ENCODE data around the gene NDUFB8. TPM values are rescaled to one million over a fixed set of nuclear protein-coding genes. Genes with fewer than 3 reads are reported as not detected.

NDUFB8 gene
- total RNA-seq, 1 experiment from 2014 or later: 297 TPM

DNA sequence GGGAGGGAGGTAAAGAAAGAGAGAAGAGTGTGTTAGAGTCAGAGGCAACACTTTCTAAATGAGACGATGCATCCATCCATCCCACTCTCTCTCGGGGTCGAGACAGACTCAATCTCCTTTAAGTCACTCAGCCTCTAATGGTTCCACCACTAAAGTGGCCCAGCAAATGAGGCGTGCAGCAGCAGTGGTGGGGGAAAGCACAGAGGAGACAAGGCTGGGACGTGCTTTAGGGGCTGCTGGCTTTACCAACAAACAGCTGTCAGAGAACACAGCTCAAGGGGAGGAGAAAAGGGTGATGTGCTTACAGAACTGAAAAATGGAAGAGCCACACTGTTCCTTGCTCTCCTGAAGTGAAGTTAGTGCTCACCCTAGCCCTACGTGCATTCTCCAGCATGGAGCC, 5.5 kb downstream of the NDUFB8 start:
- Histone ChIP-seq H3K27ac (ENCODE audit: low read depth, low read length, poor library complexity, severe bottlenecking) (no peak overlapping the region), H3K36me3 (ENCODE audit: insufficient read depth, low read length, poor library complexity, severe bottlenecking) (peaks cover 36% of the 10 kb centered on the region), H3K27me3 (replicated peaks; ENCODE audit: insufficient read depth, low read depth, low read length, poor library complexity) (no peaks in the 10 kb centered on the region), H3K4me3 (ENCODE audit: low read depth, low read length, poor library complexity, severe bottlenecking) (no peak overlapping the region), H3K4me1 (ENCODE audit: insufficient read depth, low read length, poor library complexity, severe bottlenecking) (peaks cover 10% of the 10 kb centered on the region), H3K9me3 (ENCODE audit: low read depth, low read length, poor library complexity, severe bottlenecking) (no peaks in the 10 kb centered on the region)
- POLR2A ChIA-PET (ENCODE audit: low non-redundant PET): no interaction called here
- TF ChIP-seq, protein P1, sequence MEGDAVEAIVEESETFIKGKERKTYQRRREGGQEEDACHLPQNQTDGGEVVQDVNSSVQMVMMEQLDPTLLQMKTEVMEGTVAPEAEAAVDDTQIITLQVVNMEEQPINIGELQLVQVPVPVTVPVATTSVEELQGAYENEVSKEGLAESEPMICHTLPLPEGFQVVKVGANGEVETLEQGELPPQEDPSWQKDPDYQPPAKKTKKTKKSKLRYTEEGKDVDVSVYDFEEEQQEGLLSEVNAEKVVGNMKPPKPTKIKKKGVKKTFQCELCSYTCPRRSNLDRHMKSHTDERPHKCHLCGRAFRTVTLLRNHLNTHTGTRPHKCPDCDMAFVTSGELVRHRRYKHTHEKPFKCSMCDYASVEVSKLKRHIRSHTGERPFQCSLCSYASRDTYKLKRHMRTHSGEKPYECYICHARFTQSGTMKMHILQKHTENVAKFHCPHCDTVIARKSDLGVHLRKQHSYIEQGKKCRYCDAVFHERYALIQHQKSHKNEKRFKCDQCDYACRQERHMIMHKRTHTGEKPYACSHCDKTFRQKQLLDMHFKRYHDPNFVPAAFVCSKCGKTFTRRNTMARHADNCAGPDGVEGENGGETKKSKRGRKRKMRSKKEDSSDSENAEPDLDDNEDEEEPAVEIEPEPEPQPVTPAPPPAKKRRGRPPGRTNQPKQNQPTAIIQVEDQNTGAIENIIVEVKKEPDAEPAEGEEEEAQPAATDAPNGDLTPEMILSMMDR (conservative IDR thresholded peaks at IDR 0.05; ENCODE audit: low read depth, low read length): no peak
- TF ChIP-seq EZH2 (IDR thresholded peaks at IDR 0.05; ENCODE audit: borderline replicate concordance, low read depth, low read length, poor library complexity, severe bottlenecking): no peak
- CTCF ChIA-PET: no interaction called here
- no TSS peak for BruUV-seq (replicated peaks)
- no peak for DNase-seq (ENCODE audit: low spot score)
- intact Hi-C loops (cut with micrococcal nuclease; ENCODE audit: unreplicated experiment): no loop called here

DNA sequence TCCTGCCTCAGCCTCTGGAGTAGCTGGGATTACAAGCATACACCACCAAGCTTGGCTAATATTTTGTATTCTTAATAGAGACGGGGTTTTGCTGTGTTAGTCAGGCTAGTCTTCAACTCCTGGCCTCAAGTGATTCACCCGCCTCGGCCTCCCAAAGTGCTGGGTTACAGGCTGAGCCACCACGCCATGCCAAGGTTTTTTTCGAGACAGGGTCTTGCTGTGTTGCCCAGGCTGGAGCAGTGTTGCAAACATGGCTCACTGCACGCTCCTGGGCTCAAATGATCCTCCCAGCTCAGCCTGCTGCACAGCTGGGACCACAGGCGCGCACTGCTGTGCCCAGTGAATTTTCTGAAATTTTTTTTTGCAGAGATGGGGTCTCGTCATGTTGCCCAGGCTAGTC, 6.7 kb downstream of the NDUFB8 start:
- intact Hi-C loops (cut with micrococcal nuclease; ENCODE audit: unreplicated experiment): no loop called here
- DNase-seq (ENCODE audit: low spot score): no peak
- no TSS peak for BruUV-seq (replicated peaks)
- no peaks in the 10 kb centered on the region for H3K27me3 ChIP-seq (replicated peaks; ENCODE audit: insufficient read depth, low read depth, low read length, poor library complexity)
- H3K36me3 ChIP-seq (ENCODE audit: insufficient read depth, low read length, poor library complexity, severe bottlenecking): peaks cover 36% of the 10 kb centered on the region
- TF ChIP-seq EZH2 (IDR thresholded peaks at IDR 0.05; ENCODE audit: borderline replicate concordance, low read depth, low read length, poor library complexity, severe bottlenecking): no peak
- H3K4me3 ChIP-seq (ENCODE audit: low read depth, low read length, poor library complexity, severe bottlenecking): no peak overlapping the region
- CTCF ChIA-PET: interaction anchor here (1.0 kb wide), 1 partner anchor 355 kb away, joined by 3 read pairs; no protein-coding TSS in a partner anchor
- H3K9me3 ChIP-seq (ENCODE audit: low read depth, low read length, poor library complexity, severe bottlenecking): no peaks in the 10 kb centered on the region
- no peak overlapping the region for H3K27ac ChIP-seq (ENCODE audit: low read depth, low read length, poor library complexity, severe bottlenecking)
- peaks cover 7% of the 10 kb centered on the region for H3K4me1 ChIP-seq (ENCODE audit: insufficient read depth, low read length, poor library complexity, severe bottlenecking)
- POLR2A ChIA-PET (ENCODE audit: low non-redundant PET): no interaction called here

DNA sequence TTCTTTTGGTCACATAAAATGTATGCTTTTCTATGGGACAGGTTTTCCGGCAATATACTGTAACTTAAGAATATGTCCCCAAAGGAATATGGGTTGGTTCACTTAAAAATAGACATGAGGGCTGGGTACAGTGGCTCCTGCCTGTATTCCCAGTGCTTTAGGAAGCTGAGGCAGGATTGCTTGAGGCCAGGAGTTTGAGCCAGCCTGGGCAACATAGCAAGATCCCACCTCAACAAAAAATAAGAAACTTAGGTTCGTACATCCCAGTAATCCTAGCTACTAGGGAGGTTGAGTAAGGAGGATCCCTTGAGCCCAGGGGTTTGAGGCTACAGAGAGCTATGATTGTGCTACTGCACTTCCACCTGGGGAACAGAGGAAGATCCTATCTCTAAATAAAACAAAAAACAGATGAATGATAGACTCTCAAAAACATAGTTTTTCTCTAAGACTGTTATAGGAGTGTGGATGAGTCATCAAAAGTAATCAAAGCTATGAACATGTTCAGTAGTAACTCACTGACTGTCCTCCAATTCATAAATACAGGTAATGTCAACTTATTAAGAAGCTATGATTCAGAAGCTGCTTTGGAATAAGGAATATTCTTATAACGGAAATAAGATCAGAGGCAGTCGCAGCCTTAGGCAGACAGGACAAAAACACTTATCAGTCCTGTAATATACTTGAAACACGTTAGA, 7.4 kb downstream of the NDUFB8 start:
- intact Hi-C loops (cut with micrococcal nuclease; ENCODE audit: unreplicated experiment): no loop called here
- POLR2A ChIA-PET (ENCODE audit: low non-redundant PET): interaction anchor here (0.6 kb wide), 1 partner anchor 46 kb away, joined by 7 read pairs; no protein-coding TSS in a partner anchor
- no peak for DNase-seq (ENCODE audit: low spot score)
- TF ChIP-seq, protein P1 (conservative IDR thresholded peaks at IDR 0.05; ENCODE audit: low read depth, low read length): no peak
- no peak for TF ChIP-seq EZH2 (IDR thresholded peaks at IDR 0.05; ENCODE audit: borderline replicate concordance, low read depth, low read length, poor library complexity, severe bottlenecking)
- H3K4me3 ChIP-seq (ENCODE audit: low read depth, low read length, poor library complexity, severe bottlenecking): no peak overlapping the region
- CTCF ChIA-PET: interaction anchor here (0.6 to 1.0 kb wide), 2 partner anchors 356 to 663 kb away, joined by 3 read pairs; no protein-coding TSS in a partner anchor
- no peak overlapping the region for H3K27ac ChIP-seq (ENCODE audit: low read depth, low read length, poor library complexity, severe bottlenecking)
- H3K36me3 ChIP-seq (ENCODE audit: insufficient read depth, low read length, poor library complexity, severe bottlenecking): peaks cover 34% of the 10 kb centered on the region
- no TSS peak for BruUV-seq (replicated peaks)
- H3K27me3 ChIP-seq (replicated peaks; ENCODE audit: insufficient read depth, low read depth, low read length, poor library complexity): no peaks in the 10 kb centered on the region
- no peaks in the 10 kb centered on the region for H3K9me3 ChIP-seq (ENCODE audit: low read depth, low read length, poor library complexity, severe bottlenecking)
- peaks cover 7% of the 10 kb centered on the region for H3K4me1 ChIP-seq (ENCODE audit: insufficient read depth, low read length, poor library complexity, severe bottlenecking)
